Measurements from ENCODE around the gene GSTM4. TPM values are rescaled to one million over a fixed set of nuclear protein-coding genes. Genes with fewer than 3 reads are reported as not detected.

The GSTM4 gene
- total RNA-seq, 1 donor, result 11.7 TPM

GRCh38 chr1:109640285-109640865, 15.5 kb upstream of the GSTM4 start:
- peak; percentile 70 for DNase-seq (ENCODE audit: low read depth)

DNA sequence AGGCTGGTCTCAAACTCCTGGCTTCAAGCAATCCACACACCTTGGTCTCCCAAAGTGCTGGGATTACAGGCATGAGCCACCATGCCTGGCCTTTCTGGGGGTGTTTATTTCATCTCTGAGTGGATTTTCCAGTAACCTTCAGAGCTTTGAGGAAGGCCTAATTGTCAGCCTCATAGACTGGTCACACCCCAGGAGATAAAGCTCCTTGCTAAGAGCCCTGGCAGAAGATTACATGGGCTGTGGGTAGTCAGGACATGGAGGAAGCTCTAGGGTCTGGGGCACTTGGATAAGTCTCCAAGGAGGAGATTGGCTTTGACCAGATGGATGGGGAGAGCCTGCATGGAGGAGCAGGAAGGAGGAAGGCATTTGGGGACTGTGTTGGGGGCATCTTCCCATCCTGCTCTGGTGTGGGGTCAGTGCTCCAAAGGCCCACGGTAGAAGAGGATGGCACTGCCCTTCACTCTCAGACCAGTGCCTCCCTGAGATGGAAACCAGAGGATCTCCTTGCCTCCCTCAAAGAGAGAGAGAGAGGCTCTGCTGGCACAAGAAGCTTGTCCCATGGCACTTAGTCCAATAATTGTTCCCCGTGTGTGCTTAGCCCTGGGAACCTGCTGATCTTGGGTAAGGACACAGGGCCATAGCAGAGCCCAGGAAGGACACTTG, 14.7 kb upstream of the GSTM4 start:
- H3K4me3 ChIP-seq (ENCODE audit: low read depth, low read length), result no peak overlapping the region
- TF ChIP-seq CTCF (IDR thresholded peaks at IDR 0.05; ENCODE audit: insufficient read depth, low read depth, low read length), result no peak
- no peak for DNase-seq (ENCODE audit: low read depth)

More at GRCh38 chr1:109640285-109640865, 15.5 kb upstream of the GSTM4 start:
- TF ChIP-seq CTCF (IDR thresholded peaks at IDR 0.05; ENCODE audit: insufficient read depth, low read depth, low read length), result peak; percentile 92
- H3K4me3 ChIP-seq (ENCODE audit: low read depth, low read length), result no peak overlapping the region

GRCh38 chr1:109641861-109642260, 14.0 kb upstream of the GSTM4 start:
- TF ChIP-seq CTCF (IDR thresholded peaks at IDR 0.05; ENCODE audit: insufficient read depth, low read depth, low read length), result no peak
- no peak for DNase-seq (ENCODE audit: low read depth)
- H3K4me3 ChIP-seq (ENCODE audit: low read depth, low read length), result no peak overlapping the region

DNA sequence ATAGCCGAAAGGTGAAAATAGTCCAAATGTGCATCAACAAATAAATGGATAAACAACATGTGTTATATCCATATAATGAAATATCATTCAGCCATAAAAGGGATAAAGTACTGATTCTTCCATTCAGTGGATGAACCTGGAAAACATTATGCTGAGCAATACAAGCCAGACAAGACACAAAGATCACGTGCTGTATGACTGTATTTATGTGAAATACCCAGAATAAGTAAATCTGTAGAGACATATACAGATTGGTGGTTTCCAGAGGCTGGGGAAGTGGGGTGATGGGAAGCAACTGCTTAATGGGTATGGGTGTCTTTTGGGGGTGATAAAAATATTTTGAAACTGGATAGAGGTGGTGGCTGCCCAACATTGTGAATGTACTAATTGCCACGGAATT, 13.3 kb upstream of the GSTM4 start:
- DNase-seq (ENCODE audit: low read depth), result no peak
- TF ChIP-seq CTCF (IDR thresholded peaks at IDR 0.05; ENCODE audit: insufficient read depth, low read depth, low read length), result no peak

GRCh38 chr1:109643385-109644230, 12.3 kb upstream of the GSTM4 start:
- no peak overlapping the region for H3K4me3 ChIP-seq (ENCODE audit: low read depth, low read length)
- peak; percentile 74 for DNase-seq (ENCODE audit: low read depth)

More for the DNA sequence above, 13.3 kb upstream of the GSTM4 start:
- H3K4me3 ChIP-seq (ENCODE audit: low read depth, low read length), result no peak overlapping the region

DNA sequence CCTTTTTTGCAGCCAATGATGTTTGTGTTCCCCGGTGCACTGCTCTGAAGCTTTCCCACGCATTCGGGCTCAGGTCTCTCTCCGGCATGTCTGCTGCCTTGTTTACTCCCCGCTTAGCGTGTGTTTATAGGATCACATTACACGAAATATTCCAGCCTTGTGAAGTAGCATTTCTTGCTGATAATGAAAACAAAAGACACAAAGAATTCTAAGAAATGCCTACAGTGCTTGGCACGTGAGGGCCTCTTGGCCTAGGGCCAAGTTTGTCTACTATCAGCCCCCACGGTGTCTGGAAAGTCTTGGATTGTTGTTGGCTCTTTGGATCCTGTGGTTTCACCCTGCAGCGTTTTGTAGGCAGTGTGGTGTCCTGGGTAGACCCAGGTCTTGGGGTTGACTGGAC, 11.2 kb upstream of the GSTM4 start:
- H3K4me3 ChIP-seq (ENCODE audit: low read depth, low read length), result no peak overlapping the region
- no peak for TF ChIP-seq CTCF (IDR thresholded peaks at IDR 0.05; ENCODE audit: insufficient read depth, low read depth, low read length)
- peak; percentile 11 for DNase-seq (ENCODE audit: low read depth)

More at GRCh38 chr1:109643385-109644230, 12.3 kb upstream of the GSTM4 start:
- peak; percentile 94 for TF ChIP-seq CTCF (IDR thresholded peaks at IDR 0.05; ENCODE audit: insufficient read depth, low read depth, low read length)

All from fibroblast of villous mesenchyme (primary cell).